GM18517 (cell line): ENCODE measurements around the gene KLK10.

Experiments
- ATAC-seq: cut with Tn5 transposase; IDR thresholded peaks from one replicate; pipeline ENCODE4 v1.9.1; 2021; ENCODE audit warnings: mild to moderate bottlenecking, moderate library complexity; ENCODE audit not compliant: unreplicated experiment

The KLK10 gene

DNA sequence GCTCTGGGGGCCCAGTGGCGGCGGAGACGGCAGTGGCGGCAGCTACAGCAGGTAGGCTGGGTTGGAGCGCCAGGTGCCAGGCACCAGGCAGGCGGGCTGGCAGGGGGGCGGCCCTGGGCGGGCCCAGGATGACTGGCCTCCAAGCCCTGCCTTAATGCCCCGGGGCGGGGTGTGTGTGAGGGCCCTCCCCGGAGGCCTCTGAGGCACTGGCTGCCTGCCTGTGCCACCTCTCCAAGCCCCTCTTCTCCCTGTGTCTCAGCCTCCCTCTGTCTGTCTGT, 7.0 kb upstream of the KLK10 start, which contains the start of gene KLK11:
KLK11 (minus strand) TSS at position 63 of the 278 bp plus-strand sequence. CDS start 985 bp downstream, outside the sequence.
- ATAC-seq, result no peak

DNA sequence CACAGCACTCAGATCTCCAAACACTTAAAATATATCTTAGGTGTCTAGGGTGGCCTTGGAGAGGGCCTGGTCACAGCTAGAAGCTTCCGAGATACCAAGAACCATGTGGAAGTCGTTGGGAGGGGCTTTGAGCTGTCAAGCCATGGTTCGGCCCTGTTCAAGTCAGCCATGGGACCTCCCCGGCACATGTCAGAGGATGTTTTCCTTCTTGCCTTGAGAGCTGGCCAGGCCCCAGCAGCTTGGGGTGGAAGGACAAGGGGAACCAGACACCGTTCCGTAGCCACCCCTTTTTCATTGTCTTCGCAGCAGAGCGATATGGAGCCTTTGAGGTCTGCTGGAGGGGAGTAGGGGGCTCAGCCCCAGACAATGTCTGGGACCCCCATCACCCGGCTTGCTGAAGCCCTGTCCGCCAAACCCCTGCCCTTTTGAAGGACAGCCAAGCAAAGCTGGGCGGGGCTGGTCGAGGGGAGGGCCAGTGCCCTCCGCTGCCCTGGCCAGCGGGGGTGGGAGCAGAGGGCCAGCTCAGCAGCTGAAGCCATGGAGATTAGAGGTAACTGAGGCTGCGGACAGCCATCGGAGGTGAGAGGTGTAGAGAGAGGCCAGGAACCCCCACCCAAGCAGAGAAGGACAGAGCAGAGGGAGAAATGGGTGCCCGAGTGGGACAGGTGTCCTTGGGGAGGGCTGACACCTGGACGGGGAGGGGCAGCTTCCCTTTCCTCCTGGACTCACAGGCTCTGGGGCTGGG, 6.5 kb upstream of the KLK10 start:
- ATAC-seq, result no peak

DNA sequence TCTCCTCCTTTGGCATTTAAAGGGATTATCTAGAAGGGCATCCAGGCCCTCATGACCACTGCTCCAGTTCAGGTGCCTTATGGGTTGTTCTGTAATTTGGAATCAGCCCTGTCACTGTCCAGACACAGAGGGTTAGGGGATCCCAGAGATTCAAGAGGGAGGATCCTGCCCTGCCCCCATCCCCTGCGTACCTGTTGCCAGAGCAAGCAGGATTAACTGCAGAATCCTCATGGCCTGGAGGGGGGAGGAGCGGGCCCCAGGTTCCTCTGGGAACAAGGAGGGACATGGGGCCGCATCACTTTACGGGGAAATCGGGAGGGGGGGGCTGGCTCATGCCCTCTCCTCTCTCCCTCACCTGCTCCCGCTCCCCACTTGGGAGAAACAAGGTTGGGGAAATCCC, 5.9 kb upstream of the KLK10 start:
- ATAC-seq, result no peak

DNA sequence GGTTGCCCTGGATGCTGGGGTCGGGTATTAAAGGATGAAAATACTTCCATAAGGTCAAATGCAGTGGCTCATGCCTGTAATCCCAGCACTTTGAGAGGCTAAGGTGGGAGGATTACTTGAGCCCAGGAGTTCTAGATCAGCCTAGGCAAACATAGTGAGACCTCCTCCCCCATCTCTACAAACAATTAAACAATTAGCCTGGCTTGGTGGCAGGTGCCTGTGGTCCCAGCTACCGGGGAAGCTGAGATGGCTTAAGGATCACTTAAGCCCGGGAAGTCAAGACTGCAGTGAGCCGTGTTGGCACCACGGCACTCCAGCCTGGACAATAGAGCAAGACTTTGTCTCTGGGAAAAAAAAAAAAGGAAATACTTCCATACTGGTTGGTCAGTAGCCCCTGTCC, 5.4 kb upstream of the KLK10 start:
- ATAC-seq, result no peak

DNA sequence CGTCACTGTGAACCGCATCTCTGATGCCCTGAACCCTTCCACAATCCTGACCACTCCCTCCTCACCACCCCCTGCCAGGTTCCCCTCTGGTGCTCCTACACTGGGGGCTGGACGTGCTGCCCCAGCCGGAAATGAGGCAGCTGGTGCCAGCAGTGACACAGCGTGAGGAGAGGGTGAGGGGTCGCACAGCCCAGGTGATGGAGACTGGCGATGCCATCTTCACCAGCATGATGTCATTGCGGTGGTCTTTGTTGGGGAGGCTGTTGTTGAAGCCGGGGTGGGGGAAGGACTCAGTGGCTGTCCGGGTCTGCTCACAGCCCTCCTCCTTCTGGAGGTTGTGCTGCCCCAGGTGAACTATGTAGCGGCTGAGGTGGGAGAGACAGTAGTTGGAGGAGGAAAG, 4.4 kb upstream of the KLK10 start:
- ATAC-seq, result no peak

DNA sequence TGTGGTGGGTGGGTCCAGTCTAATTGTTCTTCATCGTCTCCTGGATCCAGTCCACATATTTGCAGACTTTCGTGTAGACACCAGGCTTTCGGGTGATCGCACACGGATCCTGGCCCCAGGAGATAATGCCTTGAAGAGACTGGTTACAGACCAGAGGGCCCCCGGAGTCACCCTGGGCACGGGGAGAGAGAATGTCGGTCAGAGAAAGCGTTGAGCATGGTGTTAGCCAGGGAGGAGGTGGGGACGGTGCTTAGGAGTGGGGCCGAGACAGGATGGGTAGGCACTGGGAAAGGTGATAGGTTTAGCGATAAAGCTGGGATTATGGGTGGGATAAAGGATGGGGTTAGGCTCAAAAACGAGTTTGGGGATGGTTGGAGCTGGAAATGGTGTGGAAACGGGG, 3.0 kb upstream of the KLK10 start:
- ATAC-seq, result no peak

DNA sequence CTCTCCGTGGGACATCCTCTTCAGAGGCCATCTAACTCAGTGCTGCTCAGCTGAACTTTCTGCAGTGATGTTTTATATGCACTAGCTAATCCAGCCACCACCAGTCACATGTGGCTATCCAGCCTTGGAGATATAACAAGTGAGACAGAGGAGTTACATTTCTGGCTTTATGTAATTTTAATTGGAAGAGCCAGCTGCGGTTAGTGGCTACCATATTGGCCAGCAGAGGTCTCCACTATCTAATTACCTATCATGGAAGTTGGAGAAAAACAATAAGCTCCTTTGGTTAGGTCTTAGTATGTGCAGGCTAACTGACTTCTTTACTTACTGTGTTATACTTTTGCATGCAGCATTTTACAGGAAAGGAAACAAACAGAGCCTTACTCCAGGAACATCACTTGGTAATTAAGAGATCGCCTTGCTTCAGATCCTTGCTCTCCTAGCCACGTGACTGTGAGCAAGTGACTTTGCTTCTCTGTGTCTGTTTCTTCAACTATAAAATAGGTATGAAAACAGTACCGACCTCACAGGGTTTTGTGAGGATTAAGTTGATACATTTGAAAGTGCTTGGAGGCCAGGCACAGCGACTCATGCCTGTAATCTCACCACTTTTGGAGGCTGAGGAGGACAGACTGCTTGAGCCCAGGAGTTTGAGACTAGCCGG, 1.6 kb upstream of the KLK10 start:
- no peak for ATAC-seq

DNA sequence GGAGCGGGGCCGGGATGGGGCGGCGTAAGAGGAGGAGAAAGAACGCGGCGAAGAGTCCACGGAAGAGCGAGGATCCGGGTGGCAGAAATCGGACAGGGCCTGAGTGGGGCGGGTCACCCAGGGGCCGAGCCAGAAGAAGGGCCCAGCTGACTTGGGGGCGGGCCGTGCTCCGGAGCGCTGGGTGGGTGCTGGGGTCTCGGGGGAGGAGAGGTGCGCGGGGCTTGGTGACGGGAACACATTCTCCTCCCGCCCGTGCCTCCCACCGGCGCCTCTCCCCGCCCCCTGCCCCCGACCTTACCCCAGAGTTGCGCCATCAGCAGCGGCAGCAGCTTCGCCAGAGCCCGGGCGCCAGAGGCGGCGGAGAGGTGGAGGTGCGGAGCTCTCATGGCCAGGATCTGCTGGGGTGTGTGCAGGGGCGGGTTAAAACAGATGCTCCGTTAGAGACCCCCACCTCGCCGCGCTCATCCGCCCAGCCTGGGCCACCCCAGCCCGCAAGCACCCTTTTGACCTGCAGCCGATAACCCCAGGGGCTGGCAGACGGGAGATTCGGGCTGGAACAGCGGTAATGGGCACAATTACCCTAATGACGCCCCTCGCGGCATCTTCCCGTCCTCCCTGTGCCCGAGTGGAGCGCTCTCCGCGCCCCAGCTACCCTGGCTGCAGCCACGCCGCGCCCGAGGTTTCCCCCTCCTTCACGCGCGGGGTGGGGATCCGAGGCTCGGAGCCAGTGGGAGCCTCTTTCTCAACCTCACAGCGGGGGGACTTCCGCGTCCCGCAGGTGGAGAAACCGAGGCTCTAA, 565 bp downstream of the KLK10 start:
- no peak for ATAC-seq

DNA sequence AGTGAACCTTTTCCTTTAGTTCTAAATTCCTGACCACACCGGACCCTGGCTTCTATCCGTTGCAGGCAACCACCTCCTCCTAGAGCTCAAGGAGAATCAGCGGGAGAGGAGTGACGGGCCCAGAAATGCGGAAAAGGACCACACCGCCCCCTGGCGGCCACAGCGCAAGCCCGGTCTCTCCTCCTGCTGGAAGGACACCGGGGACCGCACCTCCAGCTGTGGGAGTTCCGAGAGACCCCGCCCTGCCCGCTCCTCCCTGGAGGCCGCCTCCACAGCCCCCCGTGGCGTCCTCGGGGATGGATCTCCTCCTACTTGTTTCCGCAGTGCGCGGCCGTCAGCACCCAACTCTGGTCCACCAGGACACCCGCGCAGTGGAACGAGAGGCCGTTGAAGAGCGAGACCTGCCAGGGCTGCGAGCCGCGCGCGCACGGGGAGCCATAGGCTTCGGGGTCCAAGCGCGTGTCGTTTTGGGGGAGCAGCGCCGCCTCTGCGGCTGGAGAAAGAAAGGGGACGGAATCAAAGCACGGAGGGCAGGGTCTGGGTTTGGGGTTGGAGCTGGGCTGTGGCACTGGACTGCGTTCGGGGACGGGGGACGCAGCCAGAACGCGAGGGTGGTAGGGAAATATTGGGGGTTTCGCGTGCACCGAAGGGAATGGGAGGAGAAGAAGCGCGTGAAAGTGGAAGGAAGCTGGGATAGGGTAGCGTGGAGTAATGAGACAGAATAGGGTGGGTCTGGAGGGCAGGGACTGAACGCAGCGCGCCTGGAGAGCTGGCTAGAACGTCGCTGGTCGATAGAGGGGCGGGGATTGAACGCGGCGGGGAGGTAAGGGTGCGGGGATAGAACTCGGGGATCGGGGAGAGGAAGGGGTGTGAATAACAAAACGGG, 2.5 kb downstream of the KLK10 start:
- no peak for ATAC-seq

DNA sequence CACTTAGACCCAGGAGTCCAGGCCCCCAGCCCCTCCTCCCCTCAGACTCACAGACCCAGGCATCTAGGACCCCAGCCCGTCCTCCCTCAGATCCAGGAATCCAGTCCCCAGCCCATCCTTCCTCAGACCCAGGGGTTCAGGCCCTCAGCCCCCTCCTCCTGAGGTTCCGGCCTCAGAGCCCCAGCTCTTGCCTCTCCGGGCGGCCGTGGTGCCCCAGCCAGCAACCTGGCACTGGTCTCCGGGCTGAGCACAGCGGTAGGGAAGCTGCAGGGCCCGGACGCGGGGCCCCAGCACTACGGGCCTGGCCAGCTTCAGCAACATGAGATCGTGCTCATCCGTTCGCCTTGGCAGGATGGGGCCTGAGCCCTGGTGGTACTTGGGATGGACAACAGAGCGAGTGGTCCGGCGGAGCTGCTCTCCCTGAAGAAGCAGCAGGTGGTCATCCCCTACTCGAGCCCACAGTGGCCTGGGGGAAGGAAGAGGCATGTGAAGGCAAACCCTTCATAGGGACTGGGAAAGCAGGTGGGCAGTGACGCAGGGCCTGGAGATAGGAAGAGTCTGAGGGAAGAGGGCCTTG, 3.7 kb downstream of the KLK10 start:
- no peak for ATAC-seq

DNA sequence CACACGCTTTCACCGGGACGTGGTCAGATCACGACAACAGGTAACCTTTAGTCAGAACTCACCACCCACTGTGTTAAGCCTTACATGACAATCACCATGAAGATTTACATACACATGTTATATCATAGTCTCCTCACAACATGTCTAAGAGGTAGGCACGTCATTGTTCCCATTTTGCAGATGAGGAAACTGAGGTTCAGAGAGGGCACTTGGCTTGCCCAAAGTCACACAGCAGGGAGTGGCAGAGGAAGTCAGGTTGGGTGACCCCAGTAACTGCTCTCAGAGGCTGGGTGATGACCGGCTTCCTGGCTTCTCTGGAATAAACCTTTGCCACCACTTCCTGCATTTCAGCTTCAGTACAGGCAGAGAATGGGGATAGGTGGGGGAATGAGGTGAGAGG, 5.3 kb downstream of the KLK10 start:
- no peak for ATAC-seq

DNA sequence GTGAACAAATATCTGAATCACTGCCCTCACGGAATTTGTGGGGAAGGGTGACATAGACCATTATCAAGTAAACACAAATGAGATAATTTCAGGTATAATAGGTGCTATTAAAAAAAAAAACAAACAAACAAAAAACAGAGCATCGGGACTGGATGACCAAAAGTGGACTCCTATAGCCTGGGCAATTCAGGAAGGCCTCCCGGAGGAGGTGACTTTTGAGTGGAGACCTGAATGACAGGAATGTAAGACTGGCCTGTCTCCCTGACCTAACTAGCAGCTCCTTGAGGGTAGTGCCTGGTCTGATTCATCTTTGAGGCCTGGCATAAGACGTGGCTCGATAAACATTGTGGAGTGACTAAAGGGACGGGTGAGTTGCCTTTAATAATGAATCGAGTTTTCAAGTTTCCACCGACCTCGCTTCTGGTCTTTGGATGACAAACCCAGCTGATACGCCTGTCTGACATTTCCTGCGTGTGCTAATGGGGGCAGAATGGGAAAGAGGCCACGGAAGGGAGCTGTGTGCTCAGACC, 6.8 kb downstream of the KLK10 start:
- no peak for ATAC-seq

DNA sequence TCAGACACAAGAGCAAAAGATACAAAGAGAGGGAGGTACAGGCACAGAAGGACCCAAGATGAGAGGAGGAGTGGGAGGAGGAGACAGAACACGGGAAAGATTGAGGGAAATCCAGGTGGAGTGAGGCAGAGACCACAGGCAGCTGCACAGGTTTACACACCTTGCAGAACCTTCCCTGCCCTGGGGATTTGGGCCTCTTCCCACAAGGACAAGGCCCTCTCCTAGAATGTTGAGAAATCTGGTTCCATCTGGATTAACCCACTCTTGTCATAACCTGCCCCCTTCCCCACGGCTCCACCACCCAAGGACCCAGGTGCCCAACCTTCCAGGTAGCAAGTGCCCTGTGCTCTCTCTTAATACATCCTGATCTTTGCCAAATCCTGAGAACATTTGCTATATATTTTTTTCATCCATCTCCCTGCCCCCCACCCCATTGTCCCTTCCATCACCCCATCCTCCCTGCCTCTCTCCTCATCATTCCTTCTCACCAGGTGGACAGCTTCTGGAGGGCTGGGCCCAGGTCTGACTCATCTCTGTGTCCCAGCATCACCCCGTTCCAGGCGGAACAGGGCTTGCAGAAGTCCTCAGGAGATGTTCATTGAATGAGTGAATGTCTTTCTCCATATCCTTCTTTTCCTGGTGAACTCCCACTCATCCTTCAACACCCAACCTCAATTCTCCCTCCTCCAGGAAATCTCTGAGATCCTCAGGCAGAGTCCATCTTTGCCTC, 9.3 kb downstream of the KLK10 start:
- ATAC-seq, result no peak

DNA sequence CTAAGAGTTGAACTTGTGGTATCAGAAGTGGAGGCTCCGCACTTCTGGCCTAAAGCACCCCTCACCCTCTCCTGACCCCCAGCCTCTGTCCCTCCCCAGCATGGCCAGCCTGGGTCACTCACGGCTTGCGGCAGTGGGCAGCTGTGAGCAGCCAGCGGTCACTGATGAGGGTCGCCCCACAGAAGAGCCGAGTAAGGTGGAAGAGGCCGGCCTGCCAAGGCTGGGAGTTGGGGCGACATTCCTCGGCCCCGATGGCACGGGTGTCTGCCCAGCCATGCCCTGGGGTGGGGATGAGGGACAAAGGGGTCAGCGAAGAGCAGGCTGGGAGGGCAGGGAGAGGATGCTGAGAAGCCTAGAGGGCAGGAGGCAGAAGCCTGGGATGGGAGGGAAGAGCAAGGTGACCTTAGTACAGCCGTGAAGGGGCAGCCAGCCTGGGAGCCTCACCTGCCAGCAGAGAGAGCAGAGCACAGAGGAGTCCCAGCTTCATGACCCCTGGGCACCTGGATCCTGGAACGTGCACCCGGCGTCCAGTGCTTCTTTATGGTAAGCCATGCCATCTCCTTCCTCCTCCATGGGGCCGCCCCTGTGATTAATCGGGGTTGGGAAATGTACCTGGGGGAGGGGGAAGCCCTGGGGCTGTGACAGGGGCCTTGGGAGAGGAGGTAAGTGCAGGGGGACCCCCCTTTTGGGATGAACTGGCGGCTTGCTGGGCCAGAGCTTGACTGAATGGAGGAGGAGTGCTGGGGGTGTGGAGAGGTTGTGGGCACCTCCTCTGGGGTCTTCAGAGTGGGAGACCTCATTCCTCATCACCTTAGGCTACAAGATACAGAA, 10.2 kb downstream of the KLK10 start:
- no peak for ATAC-seq

DNA sequence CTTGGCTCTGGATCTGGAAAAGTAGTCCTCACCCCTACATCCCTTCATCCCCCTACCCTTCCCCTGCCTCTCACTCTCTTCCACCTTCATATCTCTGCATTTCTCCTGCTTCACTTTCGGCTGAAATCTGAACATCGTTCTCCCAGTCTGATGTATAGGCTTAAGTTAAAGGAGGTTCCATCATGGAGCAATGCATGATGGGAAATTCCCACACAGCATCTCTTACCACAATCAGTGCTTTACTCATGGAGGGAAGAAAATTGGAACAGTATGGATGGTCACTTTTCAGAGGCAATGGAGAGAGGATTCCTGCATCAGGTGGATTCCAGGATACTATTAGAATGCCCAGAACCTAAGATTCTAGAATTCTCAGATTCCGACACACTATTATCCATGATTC, 12.0 kb downstream of the KLK10 start:
- no peak for ATAC-seq

DNA sequence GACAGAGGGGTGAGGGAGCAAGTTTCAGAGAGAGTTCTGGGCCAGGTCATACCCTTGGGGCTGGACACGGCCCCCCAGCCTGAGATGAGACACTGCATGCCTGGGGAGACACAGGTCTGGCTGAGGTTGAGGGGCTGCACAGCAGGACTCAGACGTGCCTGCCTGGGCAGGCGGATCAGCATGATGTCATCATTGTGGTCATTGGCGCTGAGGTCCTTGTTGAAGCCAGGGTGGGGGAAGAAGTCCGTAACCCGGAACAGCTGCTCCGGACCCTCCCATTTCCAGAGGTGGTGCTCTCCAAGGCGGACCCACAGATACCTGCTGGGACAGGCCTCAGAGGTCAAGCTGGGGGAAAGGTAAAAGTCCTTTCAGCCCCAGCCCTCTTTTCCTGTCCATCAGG, 13.1 kb downstream of the KLK10 start:
- ATAC-seq, result no peak

DNA sequence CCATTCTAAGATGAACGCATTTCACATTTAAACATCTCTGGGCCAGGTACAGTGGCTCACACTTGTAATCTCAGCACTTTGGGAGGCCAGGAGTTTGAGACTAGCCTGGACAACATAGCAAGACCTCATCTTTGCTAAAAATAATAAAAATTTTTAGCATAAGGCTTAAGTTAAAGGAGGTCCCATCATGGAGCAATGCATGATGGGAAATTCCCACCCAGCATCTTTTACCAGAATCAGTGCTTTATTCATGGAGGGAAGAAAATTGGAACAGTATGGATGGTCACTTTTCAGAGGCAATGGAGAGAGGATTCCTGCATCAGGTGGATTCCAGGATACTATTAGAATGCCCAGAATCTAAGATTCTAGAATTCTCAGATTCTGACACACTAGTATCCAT, 14.3 kb downstream of the KLK10 start:
- no peak for ATAC-seq

DNA sequence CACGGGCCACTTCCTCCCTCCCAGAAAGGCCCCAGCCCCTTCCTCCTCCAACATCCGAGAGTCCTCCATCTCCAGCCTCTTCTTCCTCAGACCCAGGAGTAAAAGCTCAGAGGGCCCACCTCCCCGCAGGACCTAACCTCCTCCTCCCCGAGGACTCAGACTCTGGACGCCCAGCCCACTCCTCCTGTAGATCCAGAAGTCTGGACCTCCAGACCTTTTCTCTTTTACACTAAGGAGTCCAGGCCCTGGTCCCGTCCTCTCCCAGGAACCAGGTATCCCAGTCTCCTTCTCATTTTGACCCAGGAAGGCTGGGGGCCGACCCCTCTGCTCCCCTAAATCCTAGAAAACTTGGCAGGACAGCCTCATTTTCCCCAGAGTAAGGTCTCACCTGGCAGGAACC, 16.2 kb downstream of the KLK10 start:
- ATAC-seq, result no peak
